Osteoblast (primary cell): ENCODE results near the gene PARD6G. TPM values are rescaled to one million over a fixed set of nuclear protein-coding genes. Genes with fewer than 3 reads are reported as not detected.
A peak's percentile ranks its signal among the peaks of the same experiment; 100 is the strongest.
"Not testable (repeated sequence)": the region's sequence is repeated elsewhere in the genome, so short reads cannot be mapped to it uniquely, and the experiment has no call there.

ENCODE experiments used
- DNase-seq: peaks from one replicate; pipeline ENCODE4 v3.0.0; 2011; ENCODE audit warnings: low spot score, mixed read lengths; ENCODE audit not compliant: insufficient read length; ENCODE audit errors: missing footprints
- H2AFZ ChIP-seq: 2 replicates; pipeline ENCODE4 v1.6.0; 2011; ENCODE audit warnings: mild to moderate bottlenecking, low read length
- H3K27ac ChIP-seq: 2 replicates; pipeline ENCODE4 v1.5.1; 2011; ENCODE audit warnings: mild to moderate bottlenecking, low read depth, low read length, moderate library complexity
- H3K27me3 ChIP-seq: 2 replicates; pipeline ENCODE4 v1.6.0; 2012; ENCODE audit warnings: mild to moderate bottlenecking, control low read depth, inconsistent platforms, low read length, moderate library complexity; ENCODE audit not compliant: insufficient read depth
- H3K36me3 ChIP-seq: 2 replicates; pipeline ENCODE4 v1.5.1; 2011; ENCODE audit warnings: mild to moderate bottlenecking, low read length, control low read depth, moderate library complexity; ENCODE audit not compliant: insufficient read depth
- H3K4me1 ChIP-seq: 2 replicates; pipeline ENCODE4 v1.5.1; 2011; ENCODE audit warnings: mild to moderate bottlenecking, low read length, control low read depth, moderate library complexity; ENCODE audit not compliant: insufficient read depth
- H3K4me2 ChIP-seq: 2 replicates; pipeline ENCODE4 v1.6.0; 2011; ENCODE audit warnings: mild to moderate bottlenecking, low read length; ENCODE audit not compliant: insufficient read depth
- H3K4me3 ChIP-seq: fragments of 200-600 bp; sonication (generic); 3 replicates; pipeline ENCODE4 v1.5.1; 2012; ENCODE audit warnings: mild to moderate bottlenecking, low read length, inconsistent platforms; ENCODE audit not compliant: insufficient read depth
- H3K79me2 ChIP-seq: 2 replicates; pipeline ENCODE4 v1.6.0; 2012; ENCODE audit warnings: mild to moderate bottlenecking, low read length, control low read depth, inconsistent platforms; ENCODE audit not compliant: insufficient read depth
- H3K9me3 ChIP-seq: 2 replicates; pipeline ENCODE4 v1.5.1; 2011; ENCODE audit warnings: low read depth, low read length, control low read depth
- H4K20me1 ChIP-seq: 2 replicates; pipeline ENCODE4 v1.6.0; 2012; ENCODE audit warnings: mild to moderate bottlenecking, low read length, control low read depth; ENCODE audit not compliant: insufficient read depth
- CTCF ChIP-seq: IDR thresholded peaks from 2 replicates; pipeline ENCODE4 v1.5.1; 2011; ENCODE audit warnings: mild to moderate bottlenecking, low read depth, low read length, moderate library complexity; ENCODE audit errors: extremely low read depth
- total RNA-seq: library from RNA; depleted of rRNA; stranded (reverse); fragments of >200 nt; gene quantifications from 2 replicates; pipeline ENCODE4 v1.2.3, GENCODE V29; 2012

The PARD6G gene
- total RNA-seq, 1 donor = 2.2 TPM

DNA sequence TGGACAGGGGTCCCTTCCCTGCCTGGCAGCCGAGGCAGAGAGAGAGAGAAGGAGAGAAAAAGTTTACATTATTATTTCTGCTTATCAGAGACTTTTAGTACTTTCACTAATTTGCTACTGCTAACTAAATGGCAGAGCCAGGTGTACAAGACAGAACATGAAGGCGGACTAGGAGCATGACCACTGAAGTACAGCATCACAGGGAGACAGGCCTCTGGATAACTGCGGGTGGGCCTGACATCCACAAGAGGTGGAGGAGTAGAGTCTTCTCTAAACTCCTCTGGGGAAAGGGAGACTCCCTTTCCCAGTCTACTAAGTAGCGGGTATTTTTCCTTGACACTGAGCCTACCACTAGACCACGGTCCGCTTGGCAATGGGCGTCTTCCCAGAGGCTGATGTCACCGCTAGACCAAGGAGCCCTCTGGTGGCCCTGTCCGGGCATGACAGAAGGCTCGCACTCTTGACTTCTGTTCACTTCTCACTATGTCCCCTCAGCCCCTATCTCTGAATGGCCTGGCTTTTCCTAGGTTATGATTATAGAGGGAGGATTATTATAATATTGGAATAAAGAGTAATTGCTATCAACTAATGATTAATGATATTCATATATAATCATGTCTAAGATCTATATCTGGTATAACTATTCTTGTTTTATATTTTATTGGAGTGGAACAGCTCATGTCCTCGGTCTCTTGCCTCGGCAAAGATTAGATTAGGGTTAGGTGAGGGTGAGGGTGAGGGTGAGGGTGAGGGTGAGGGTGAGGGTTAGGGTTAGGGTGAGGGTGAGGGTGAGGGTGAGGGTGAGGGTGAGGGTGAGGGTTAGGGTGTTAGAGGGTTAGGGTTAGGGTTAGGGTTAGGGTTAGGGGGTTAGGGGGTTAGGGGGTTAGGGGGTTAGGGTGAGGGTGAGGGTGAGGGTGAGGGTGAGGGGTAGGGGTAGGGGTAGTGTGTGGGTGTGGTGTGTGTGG is 10.5 kb upstream of the PARD6G start:
- TF ChIP-seq CTCF = peak; percentile 81

DNA sequence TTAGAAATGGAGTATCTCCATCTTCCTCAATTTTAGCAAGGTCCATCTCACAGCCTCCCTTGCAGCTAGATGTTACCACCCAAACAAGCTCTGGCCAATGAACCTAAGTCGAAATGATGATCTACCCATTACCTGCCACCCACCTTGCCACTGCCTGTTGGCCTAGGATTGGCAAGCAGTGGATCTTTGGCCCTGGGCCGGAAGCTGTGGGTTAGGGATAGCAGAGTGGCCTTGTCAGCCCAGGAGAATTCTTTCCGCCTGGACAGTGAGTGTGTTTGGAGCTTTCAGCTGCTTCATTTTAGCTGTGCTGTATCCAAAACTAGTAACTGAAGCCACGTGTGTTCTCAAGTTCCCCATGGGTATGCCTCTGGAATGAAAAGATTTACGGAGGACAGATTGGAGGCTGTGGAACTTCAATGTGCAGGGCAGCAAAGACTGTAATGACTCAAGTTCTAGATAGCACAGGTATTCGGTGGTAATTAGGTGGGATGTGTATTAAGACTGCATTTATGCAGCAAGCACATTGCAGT is 7.7 kb upstream of the PARD6G start:
- Histone ChIP-seq H3K4me3 (no peak overlapping the region), H3K27ac (no peak overlapping the region), H4K20me1 (no peaks in the 10 kb centered on the region), H3K79me2 (no peaks in the 10 kb centered on the region), H3K4me1 (peaks cover 3% of the 10 kb centered on the region), H2AFZ (no peak overlapping the region), H3K4me2 (no peak overlapping the region), H3K27me3 (no peaks in the 10 kb centered on the region), H3K36me3 (no peaks in the 10 kb centered on the region), H3K9me3 (no peaks in the 10 kb centered on the region)
- TF ChIP-seq CTCF = no peak
- no peak for DNase-seq

More for the DNA sequence above, 10.5 kb upstream of the PARD6G start:
- DNase-seq = peak; percentile 87
- not testable (repeated sequence) for H3K27me3 ChIP-seq, H2AFZ ChIP-seq, H3K4me1 ChIP-seq, H4K20me1 ChIP-seq, H3K9me3 ChIP-seq, H3K4me3 ChIP-seq, H3K79me2 ChIP-seq, H3K36me3 ChIP-seq, H3K27ac ChIP-seq, H3K4me2 ChIP-seq

DNA sequence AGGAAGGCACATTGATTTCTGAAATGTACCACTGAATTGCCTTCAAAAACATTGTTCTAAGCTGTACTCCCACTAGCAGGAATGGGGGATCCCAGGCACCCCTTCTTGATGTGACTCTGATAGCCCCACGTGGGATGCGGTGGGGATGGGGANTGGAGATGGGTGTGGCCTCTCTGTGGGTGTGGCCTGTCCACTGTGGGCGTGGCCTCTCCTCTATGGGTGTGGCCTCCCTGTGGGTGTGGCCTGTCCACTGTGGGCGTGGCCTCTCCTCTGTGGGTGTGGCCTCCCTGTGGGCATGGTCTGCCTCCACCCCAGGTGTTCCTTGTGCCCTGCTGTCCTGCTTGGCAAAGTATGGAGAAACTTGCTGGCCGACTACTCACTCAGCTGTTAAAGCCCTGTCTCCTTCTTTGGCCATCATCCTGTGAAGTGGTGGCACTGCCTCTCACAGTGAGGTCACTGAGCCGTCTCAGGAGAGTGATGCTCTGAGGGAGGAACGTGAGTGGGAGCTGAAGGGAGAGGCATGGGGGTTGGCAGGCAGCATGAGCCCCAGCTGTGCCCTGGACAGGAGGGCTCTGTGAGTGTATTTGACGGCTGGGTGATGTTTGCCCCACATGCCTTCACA is 6.7 kb upstream of the PARD6G start:
- no peaks in the 10 kb centered on the region for H3K27me3 ChIP-seq
- H4K20me1 ChIP-seq = no peaks in the 10 kb centered on the region
- no peaks in the 10 kb centered on the region for H3K79me2 ChIP-seq
- no peak overlapping the region for H3K27ac ChIP-seq
- peaks cover 3% of the 10 kb centered on the region for H3K4me1 ChIP-seq
- H3K36me3 ChIP-seq = no peaks in the 10 kb centered on the region
- peak; percentile 34 for DNase-seq
- no peak for TF ChIP-seq CTCF
- no peak overlapping the region for H3K4me2 ChIP-seq
- no peak overlapping the region for H3K4me3 ChIP-seq
- H3K9me3 ChIP-seq = no peaks in the 10 kb centered on the region
- no peak overlapping the region for H2AFZ ChIP-seq

DNA sequence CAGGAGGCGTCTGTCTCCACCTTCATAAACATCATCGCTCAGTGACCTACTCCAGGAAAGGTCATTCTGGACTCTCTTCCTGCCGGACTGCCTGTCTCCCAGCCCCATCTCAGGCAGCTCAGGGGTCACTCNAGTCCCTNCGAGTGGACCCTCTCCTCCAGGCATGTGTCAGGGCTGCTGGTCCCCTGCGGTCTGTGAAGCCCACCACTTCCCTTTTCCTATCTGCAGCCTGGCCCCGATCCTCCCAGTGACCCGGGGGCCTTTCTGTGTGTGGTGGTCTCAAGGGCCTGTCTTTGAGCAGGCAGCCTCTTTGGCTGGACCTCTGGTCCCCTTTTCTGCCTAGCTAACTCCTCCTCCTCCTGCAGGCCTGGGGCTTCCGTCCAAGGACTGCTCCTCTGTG is 5.9 kb upstream of the PARD6G start:
- TF ChIP-seq CTCF = no peak
- Histone ChIP-seq H3K27me3 (peaks cover 3% of the 10 kb centered on the region), H3K4me1 (peaks cover 3% of the 10 kb centered on the region), H2AFZ (no peak overlapping the region), H3K36me3 (no peaks in the 10 kb centered on the region), H4K20me1 (no peaks in the 10 kb centered on the region), H3K4me2 (no peak overlapping the region), H3K79me2 (no peaks in the 10 kb centered on the region), H3K4me3 (no peak overlapping the region), H3K27ac (no peak overlapping the region), H3K9me3 (no peaks in the 10 kb centered on the region)
- peak; percentile 36 for DNase-seq
